Neuron (in vitro differentiated cells): ENCODE data around the gene RSPH10B.
"Not testable (repeated sequence)": the region's sequence is repeated elsewhere in the genome, so short reads cannot be mapped to it uniquely, and the experiment has no call there.

Source experiments
- H2AFZ ChIP-seq: one replicate; pipeline ENCODE4 v1.6.1; 2013; ENCODE audit warnings: low read depth, mild to moderate bottlenecking, inconsistent platforms, low read length, moderate library complexity
- H3K27me3 ChIP-seq: one replicate; pipeline ENCODE4 v1.6.1; 2013; ENCODE audit warnings: low read length; ENCODE audit not compliant: insufficient read depth
- H3K36me3 ChIP-seq: one replicate; pipeline ENCODE4 v1.6.1; 2013; ENCODE audit warnings: low read length; ENCODE audit not compliant: insufficient read depth
- H3K4me1 ChIP-seq: one replicate; pipeline ENCODE4 v1.6.1; 2013; ENCODE audit warnings: low read length; ENCODE audit not compliant: insufficient read depth
- H3K4me3 ChIP-seq: 2 replicates; pipeline ENCODE4 v1.5.1; 2013; ENCODE audit warnings: mild to moderate bottlenecking, low read length, moderate library complexity
- H3K9me3 ChIP-seq: one replicate; pipeline ENCODE4 v1.6.1; 2013; ENCODE audit warnings: low read length

The RSPH10B gene

DNA sequence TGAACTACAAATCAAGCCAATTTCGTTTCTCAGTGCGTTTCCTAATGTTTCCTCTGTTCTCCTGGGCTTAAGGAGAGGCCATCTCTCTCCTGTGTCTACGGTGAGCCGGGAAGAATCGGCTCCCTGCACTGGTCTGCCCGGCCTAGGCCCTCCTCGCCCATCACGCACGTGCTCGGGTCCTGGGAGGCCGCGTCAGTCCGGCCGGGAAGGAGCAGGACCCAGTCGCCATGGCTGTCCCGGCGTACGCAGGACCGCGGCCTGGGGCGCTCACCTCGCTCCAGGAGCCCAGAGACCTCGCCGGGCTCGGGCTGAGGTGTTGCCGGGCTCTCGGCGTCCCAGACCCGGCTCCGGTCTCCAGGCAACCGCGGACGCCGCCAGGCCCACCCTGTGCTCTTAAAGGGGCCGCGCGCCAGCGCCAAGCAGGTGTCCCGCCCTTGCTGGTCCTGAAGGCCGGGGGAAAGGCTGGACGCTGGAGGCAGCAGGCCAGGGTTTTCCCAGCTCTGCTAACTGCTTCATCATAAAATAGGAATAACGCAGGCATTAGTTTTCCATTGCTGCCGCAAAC lies at the start of gene RSPH10B:
RSPH10B (minus strand) TSS at position 343 of the 565 bp plus-strand sequence. CDS start 3,573 bp downstream, outside the sequence.
- H3K4me1 ChIP-seq, H3K4me3 ChIP-seq, H2AFZ ChIP-seq, H3K9me3 ChIP-seq, H3K36me3 ChIP-seq, H3K27me3 ChIP-seq: not testable (repeated sequence)

DNA sequence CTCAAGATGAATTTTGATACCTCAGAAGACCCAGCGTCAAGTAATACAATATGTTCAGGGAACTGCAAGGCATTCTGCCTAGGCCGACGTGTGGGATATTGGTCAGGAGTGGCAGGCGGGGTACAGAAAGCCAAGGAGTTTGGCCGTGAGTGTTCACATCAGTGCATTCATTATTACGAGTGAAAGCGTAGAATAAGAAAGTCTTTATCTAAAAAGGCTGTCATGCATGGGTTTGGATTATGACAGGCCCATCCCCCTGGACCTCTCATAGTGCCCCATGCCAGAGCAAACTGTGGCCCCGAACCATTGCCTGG lies 46.1 kb upstream of the RSPH10B start:
- H3K9me3 ChIP-seq, result no peaks in the 10 kb centered on the region
- H3K4me3 ChIP-seq, result no peak overlapping the region
- H2AFZ ChIP-seq, result no peak overlapping the region
- peaks cover 54% of the 10 kb centered on the region for H3K36me3 ChIP-seq
- H3K4me1 ChIP-seq, result no peaks in the 10 kb centered on the region
- H3K27me3 ChIP-seq, result no peaks in the 10 kb centered on the region

DNA sequence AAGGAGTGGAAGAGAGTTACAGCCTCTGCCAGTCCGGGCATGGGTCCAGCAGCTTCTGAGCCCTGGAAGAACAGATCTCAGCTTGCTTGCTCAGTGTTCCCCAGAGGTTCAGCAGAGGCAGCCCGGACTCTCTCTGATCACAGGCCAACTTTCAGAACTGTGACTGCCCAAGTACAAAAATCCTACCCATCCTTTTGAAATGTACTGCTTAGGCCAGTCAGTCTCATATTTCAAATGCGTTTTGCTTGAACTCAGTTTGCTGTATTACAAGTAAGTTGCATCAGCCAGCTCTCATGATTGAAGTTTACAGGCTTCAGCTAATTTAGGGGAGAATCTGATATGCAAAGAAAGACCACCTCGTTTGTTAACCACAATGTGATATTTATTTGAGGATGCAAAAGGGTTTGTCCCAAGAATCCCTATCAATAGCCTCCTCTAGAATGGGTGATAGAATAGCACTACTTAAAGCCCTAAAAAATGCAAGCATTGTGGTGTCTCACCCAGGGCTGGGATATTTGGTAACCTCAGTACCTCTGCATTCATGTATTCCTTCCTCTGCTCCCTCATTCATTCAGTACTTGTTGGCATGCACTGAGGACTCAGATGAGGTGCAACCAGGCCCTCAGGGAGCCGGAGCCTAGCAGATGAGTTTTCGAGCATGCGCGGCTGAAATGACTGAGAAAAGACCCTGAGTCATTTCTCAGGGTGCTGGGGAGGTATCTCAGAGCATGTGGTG lies 45.6 kb upstream of the RSPH10B start:
- Histone ChIP-seq H3K36me3 (peaks cover 50% of the 10 kb centered on the region), H3K4me3 (no peak overlapping the region), H3K9me3 (no peaks in the 10 kb centered on the region), H2AFZ (no peak overlapping the region), H3K27me3 (no peaks in the 10 kb centered on the region), H3K4me1 (no peaks in the 10 kb centered on the region)

DNA sequence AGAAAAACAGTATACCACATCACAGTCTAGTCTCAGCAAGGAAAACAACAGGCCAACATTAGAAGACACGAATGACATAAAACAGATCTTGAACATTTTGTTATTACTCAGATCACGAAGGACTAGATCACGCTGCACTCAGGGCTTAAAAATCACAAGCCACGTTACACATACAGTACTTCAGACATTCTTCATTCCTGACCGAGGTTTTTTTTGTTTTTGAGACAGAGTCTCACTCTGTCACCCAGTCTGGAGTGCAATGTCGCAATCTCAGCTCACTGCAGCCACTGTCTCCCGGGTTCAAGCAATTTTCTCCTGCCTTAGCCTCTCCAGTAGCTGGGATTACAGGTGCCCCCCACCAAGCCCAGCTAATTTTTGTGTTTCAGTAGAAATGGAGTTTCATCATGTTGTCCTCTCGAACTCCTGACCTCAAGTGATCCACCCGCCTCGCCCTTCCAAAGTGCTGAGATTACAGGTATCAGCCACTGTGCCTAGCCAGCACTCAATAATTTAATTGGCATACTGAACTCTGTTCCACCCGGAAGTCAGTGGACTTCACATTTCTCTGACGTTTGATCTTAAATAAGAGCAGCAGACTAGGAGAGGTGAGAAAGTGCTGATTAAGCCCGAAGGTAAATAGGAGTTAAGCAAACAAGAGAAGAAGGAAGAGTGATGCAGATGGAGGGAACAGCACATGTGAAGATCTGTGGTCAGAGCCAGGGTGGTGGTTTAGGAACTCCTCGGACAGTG lies 42.0 kb upstream of the RSPH10B start:
- no peaks in the 10 kb centered on the region for H3K9me3 ChIP-seq
- H2AFZ ChIP-seq, result no peak overlapping the region
- H3K4me1 ChIP-seq, result peaks cover 7% of the 10 kb centered on the region
- no peak overlapping the region for H3K4me3 ChIP-seq
- H3K27me3 ChIP-seq, result no peaks in the 10 kb centered on the region
- peaks cover 30% of the 10 kb centered on the region for H3K36me3 ChIP-seq

DNA sequence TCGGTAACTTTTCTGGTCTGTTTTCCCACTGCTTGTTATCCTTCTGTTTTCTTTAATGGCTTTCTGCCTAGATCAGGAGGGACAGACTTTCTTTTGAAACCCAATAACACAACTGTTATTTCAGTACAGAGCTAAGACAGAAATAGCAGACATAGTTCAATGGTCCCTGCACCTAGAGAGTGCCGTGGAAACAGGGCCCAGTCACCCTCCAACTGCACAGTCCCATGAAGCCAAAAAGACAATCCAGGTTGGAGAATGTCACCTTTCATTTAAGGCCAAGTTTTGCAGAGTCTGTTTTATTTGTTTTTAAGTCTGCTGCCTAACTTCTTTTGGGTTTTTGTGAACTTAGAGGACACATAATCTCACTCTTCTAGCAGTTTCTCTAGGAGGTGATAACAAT lies 41.1 kb upstream of the RSPH10B start:
- Histone ChIP-seq H3K36me3 (peaks cover 21% of the 10 kb centered on the region), H3K4me1 (peaks cover 9% of the 10 kb centered on the region), H3K4me3 (no peak overlapping the region), H3K27me3 (no peaks in the 10 kb centered on the region), H2AFZ (no peak overlapping the region), H3K9me3 (no peaks in the 10 kb centered on the region)

DNA sequence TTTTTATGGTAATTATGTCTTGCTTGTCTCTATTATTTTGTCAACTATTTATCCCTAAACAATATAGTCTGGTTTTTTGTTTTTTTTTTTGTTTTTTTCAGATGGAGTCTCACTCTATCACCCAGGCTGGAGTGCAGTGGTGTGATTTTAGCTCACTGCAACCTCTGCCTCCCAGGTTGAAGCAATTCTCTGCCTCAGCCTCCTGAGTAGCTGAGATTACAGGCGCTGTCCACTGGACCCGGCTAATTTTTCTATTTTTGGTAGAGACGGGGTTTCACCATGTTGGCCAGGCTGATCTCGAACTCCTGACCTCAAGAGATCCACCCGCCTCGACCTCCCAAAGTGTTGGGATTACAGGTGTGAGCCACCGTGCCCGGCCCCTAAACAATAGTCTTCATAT lies 39.9 kb upstream of the RSPH10B start:
- not testable (repeated sequence) for H2AFZ ChIP-seq, H3K4me1 ChIP-seq, H3K27me3 ChIP-seq, H3K9me3 ChIP-seq
- peaks cover 14% of the 10 kb centered on the region for H3K36me3 ChIP-seq
- peak overlapping the region; percentile 87 for H3K4me3 ChIP-seq

DNA sequence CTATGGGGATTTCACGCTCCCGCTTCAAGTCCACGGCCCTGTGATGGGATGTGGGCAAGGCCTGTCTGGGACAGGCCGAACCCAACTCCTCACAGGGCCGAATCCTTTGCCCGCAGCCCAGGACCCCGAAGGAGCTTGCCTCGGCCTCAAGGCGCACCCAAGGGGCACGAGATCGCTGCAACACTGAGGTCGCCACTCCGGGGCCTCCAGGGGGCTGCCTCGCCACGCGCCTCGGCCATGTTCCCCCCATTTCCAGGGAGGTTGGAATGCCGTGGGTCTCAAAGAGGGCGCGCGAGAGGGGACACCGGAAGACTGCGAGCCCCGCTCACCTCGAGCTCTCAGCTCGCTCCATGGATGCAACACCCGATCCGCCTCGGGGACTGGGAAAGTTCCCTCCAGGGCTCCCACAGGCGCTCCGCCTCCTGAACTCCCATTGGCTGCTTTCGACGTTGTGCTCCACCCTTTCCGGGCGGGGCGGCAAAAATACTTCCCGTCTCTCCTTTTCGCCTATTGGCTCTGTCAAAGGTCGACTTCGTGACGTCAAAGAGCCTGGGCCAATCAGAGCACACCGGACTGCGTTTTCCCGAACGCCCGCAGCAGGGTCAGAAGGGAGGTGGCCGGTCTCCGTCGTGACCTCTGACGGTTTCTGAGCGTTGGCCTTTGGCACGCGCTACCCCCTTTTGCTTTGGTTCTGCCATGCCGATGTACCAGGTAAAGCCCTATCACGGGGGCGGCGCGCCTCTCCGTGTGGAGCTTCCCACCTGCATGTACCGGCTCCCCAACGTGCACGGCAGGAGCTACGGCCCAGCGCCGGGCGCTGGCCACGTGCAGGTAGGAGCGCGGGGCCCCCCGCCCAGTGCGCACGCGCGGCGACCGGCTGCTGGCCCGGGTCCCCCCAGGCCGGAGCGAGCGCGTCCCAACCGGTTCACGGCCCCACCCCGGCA lies 38.5 kb upstream of the RSPH10B start, which contains the start of the genes AIMP2 and PMS2:
AIMP2 (plus strand) TSS at position 605 of the 944 bp plus-strand sequence; CDS start at position 697, 92 bp downstream.
PMS2 (minus strand) TSS at position 382 of the 944 bp plus-strand sequence; CDS start at position 352, 30 bp downstream.
- Histone ChIP-seq H2AFZ (peak within 1 kb of the TSS; percentile 4), H3K9me3 (no peaks in the 10 kb centered on the region), H3K36me3 (peaks cover 16% of the 10 kb centered on the region), H3K27me3 (no peaks in the 10 kb centered on the region), H3K4me3 (peak within 1 kb of the TSS; percentile 87), H3K4me1 (peaks cover 9% of the 10 kb centered on the region)

DNA sequence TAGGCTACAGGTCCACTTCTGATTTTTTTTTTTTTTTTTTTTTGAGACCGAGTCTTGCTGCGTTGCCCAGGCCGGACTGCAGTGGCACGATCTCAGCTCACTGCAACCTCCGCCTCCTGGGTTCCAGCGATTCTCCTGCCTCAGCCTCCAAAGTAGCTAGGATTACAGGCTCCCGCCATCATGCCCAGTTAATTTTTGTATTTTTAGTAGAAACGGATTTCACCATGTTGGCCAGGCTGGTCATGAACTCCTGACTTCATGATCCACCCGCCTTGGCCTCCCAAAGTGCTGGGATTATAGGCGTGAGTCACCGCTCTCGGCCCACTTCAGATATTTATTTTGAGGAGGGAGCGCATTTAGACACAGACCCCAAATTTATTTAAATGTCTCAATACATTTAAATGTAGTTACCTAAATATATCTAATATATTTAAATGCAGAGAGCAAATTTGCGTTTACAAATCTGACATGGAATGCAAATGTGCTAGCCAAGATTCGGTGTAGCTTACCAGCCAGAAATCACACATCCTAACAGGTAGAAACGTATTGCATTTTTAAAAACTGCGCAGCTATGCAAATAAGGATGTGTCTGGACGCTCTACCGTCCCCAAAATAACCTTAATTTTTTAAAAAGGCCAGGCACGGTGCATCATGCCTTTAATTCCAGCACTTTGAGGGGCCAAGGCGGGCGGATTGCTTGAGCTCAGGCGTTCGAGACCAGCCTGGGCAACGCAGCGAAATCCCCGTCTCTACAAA lies 37.5 kb upstream of the RSPH10B start:
- peaks cover 22% of the 10 kb centered on the region for H3K36me3 ChIP-seq
- not testable (repeated sequence) for H3K27me3 ChIP-seq, H3K9me3 ChIP-seq

DNA sequence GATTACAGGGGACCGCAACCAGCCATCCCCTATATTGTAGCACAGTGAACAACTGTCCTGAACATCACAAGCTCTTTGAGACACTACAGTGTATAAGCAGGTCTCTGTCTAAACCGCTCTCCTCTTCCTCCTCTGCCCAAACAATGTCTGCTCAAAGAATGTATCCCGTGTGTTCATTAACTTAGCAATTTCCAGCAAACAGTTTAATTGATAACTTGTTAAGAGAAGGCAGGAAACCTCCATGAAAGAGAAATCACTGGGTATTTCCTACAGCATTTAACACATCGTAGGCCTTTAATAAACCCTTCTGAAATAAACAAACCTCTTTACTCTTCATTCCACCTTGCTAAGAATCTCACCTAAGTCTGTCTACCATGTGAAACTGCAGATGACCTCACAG lies 36.9 kb upstream of the RSPH10B start:
- Histone ChIP-seq H3K9me3 (no peaks in the 10 kb centered on the region), H3K27me3 (no peaks in the 10 kb centered on the region), H3K4me3 (no peak overlapping the region), H3K36me3 (peaks cover 21% of the 10 kb centered on the region), H2AFZ (no peak overlapping the region), H3K4me1 (peaks cover 9% of the 10 kb centered on the region)

More for the DNA sequence above, 37.5 kb upstream of the RSPH10B start:
- H2AFZ ChIP-seq, H3K4me1 ChIP-seq: not testable (repeated sequence)
- H3K4me3 ChIP-seq, result peak overlapping the region; percentile 87

DNA sequence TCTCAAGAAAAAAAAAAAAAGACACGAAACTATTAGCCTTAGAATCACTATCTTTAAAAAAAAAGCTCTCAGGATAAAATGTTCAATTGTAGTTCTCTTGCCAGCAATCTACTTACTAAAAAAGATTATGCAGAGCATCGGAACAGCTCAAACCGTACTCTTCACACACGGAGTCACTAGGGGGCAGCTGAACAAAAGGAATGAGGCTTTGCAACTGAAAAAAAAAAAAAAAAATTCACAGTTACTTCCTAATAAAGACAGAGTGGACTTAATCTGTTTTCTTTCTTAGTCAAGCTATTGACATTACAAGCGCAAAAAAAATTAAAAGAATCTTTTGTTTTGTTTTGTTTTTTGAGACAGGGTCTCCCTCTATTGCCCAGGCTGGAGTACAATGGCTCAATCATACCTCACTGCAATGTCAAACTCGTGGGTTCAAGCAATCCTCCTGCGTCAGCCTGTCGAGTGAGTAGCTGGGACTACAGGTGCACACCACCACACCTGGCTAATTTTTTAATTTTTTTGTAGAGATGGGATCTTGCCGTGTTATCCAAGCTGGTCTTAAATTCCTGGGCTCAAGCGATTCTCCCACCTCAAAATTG lies 26.8 kb upstream of the RSPH10B start:
- H3K4me3 ChIP-seq, result no peak overlapping the region
- peaks cover 56% of the 10 kb centered on the region for H3K36me3 ChIP-seq
- no peaks in the 10 kb centered on the region for H3K27me3 ChIP-seq
- no peaks in the 10 kb centered on the region for H3K4me1 ChIP-seq
- no peak overlapping the region for H2AFZ ChIP-seq
- H3K9me3 ChIP-seq, result no peaks in the 10 kb centered on the region

DNA sequence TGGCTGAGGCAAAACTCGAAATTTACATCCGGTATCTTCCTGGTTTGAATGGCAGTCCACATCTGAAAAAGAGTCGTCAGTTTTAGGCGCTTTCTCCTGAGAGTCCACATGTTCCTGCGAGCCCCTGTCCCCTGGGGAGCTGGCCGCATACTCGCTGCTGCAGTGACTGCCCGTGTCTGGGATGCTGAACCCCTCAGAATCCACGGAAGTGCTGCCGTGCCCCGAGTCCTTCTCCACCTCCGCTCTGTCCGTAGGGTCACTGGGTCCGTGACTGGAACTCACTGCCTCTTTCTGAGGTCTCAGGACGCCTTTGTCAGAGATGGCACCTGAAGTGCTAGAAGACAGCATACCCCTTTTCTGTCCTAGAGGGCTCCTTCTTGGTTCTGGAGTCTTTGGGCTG lies 16.6 kb upstream of the RSPH10B start:
- not testable (repeated sequence) for H3K4me1 ChIP-seq, H2AFZ ChIP-seq, H3K9me3 ChIP-seq, H3K4me3 ChIP-seq, H3K27me3 ChIP-seq
- peaks cover 32% of the 10 kb centered on the region for H3K36me3 ChIP-seq
